ENCODE measurements around the gene MAPK14. TPM values are rescaled to one million over a fixed set of nuclear protein-coding genes. Genes with fewer than 3 reads are reported as not detected.

MAPK14 gene
- total and polyA plus RNA-seq, 10 of the 15 experiments (the other 5 are each of a cell fraction or from before 2014, with no cell fraction given): 12.5 to 59.5 (median 43.0) TPM

DNA sequence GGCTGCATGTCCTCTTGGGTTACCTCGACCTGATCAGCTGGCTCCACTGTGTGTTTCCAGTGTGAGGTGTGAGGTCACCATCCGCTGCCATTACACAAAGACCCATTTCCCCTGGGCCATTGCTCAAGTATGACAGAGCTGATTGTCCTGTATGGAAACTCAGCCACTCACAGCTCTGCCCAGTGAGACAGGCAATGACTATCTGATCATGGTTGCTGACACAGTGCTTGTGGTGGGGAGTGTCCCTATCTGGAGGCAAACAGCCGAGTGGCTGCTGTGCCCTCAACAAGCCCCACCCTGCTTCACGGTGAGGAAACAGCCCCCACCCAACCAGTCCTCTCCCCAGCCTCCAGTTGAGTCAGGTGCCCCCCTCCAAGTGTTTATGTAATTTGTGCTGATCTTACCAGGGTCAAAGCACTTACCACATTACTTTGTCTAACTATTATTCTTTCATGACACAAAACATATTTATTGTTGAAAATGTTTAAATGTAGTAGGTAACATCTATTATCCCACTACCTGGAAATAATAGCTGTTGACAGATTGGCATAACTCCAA lies 91.0 kb downstream of the MAPK14 start (continued):
- TF ChIP-seq ZBTB33 (IDR thresholded peaks at IDR 0.05): no peak
- no peak for TF ChIP-seq SREBF2 (IDR thresholded peaks at IDR 0.05; ENCODE audit: low read length)

GRCh38 chr6:36119209-36119608 lies 91.6 kb downstream of the MAPK14 start:
- H3K4me2 ChIP-seq (ENCODE audit: control insufficient read depth, insufficient read depth): no peak overlapping the region
- ChIA-PET CTCF (interaction anchor here (0.9 to 1.6 kb wide), 3 partner anchors 24 to 91 kb away, joined by 3 to 11 read pairs (median 4); partner anchors contain the start of gene MAPK14), SMC1A (ENCODE audit: uncharacterized antibody, unreplicated experiment) (interaction anchor here (0.5 to 4.9 kb wide), 3 partner anchors 60 to 90 kb away, joined by 3 to 44 read pairs (median 3); partner anchors contain the start of gene MAPK14), RAD21 (ENCODE audit: unreplicated experiment) (interaction anchor here (0.8 to 1.4 kb wide), 5 partner anchors 11 to 240 kb away, joined by 3 to 5 read pairs (median 4); partner anchors contain the start of gene MAPK14), POLR2A (interaction anchor here (1.0 to 1.9 kb wide), 3 partner anchors 12 to 240 kb away, joined by 3 to 11 read pairs (median 4); partner anchors contain the start of genes MAPK13 and MAPK14)
- no peaks in the 10 kb centered on the region for H3K27me3 ChIP-seq (replicated peaks in 1 of 2; ENCODE audit: control insufficient read depth in 2 of 2, insufficient read depth in 2 of 2, low read length in 1 of 2)
- DNase-seq (ENCODE audit: low read depth, low spot score) (no peak), FAIRE-seq (no peak), ATAC-seq (no peak)
- H3K4me1 ChIP-seq (ENCODE audit: control insufficient read depth, insufficient read depth, low read length): peaks cover 44% of the 10 kb centered on the region
- no peaks in the 10 kb centered on the region; a peak in 1 of 4 replicates for H3K36me3 ChIP-seq (ENCODE audit: control insufficient read depth in 2 of 2, insufficient read depth in 2 of 2, low read length in 1 of 2)
- no peak overlapping the region for H3K27ac ChIP-seq (ENCODE audit: control insufficient read depth, insufficient read depth)
- no peak overlapping the region for H3K4me3 ChIP-seq
- TF ChIP-seq CBX5 (IDR thresholded peaks at IDR 0.05; ENCODE audit: low read depth) (no peak), HSF1 (IDR thresholded peaks at IDR 0.05; ENCODE audit: low read depth, low read length) (peak; percentile 77; the same call in 1 of the 2 replicates)
- H2AFZ ChIP-seq (ENCODE audit: control insufficient read depth, low read depth, low read length): no peak overlapping the region
- H3K79me2 ChIP-seq (ENCODE audit: control insufficient read depth, insufficient read depth, low read length): no peaks in the 10 kb centered on the region
- no peak overlapping the region for H3K9ac ChIP-seq (ENCODE audit: control insufficient read depth, insufficient read depth, low read length)
- intact Hi-C loops (cut with micrococcal nuclease; ENCODE audit: unreplicated experiment): no loop called here
- no peaks in the 10 kb centered on the region for H3K9me3 ChIP-seq (replicated peaks; ENCODE audit: control insufficient read depth, insufficient read depth, low read length)
- no peaks in the 10 kb centered on the region for H4K20me1 ChIP-seq (ENCODE audit: control insufficient read depth, insufficient read depth)
- in situ Hi-C loops (cut with MboI): no loop called here
- BruUV-seq (replicated peaks): no TSS peak
- 86% methylated on average over 4 of the region's 4 CpGs for WGBS (ENCODE audit: insufficient coverage, insufficient replicate concordance, low lambda C conversion rate, missing lambda C conversion rate)
